Type B pancreatic cell (in vitro differentiated cells): ENCODE results near the gene BCS1L. TPM values are rescaled to one million over a fixed set of nuclear protein-coding genes. Genes with fewer than 3 reads are reported as not detected.

Experiments
- DNase-seq: peaks from one replicate; pipeline ENCODE4 v3.0.0; 2021; ENCODE audit warnings: mixed read lengths; ENCODE audit not compliant: unreplicated experiment; ENCODE audit errors: extremely low spot score
- H3K27ac Mint-ChIP-seq: 2 replicates; pipeline ENCODE4 v1.8.0; 2021; ENCODE audit warnings: mild to moderate bottlenecking, mixed read lengths
- H3K27me3 Mint-ChIP-seq: 2 replicates; pipeline ENCODE4 v1.8.0; 2021; ENCODE audit warnings: mixed read lengths
- H3K36me3 Mint-ChIP-seq: 2 replicates; pipeline ENCODE4 v1.8.0; 2021; ENCODE audit warnings: mixed read lengths
- H3K4me1 Mint-ChIP-seq: one replicate; pipeline ENCODE4 v1.8.0; 2021; ENCODE audit warnings: mixed read lengths; ENCODE audit not compliant: unreplicated experiment
- H3K4me3 Mint-ChIP-seq: 2 replicates; pipeline ENCODE4 v1.8.0; 2021; ENCODE audit warnings: mild to moderate bottlenecking, mixed read lengths
- H3K9me3 Mint-ChIP-seq: 2 replicates; pipeline ENCODE4 v1.8.0; 2021; ENCODE audit warnings: mixed read lengths
- total RNA-seq: library from RNA; stranded (reverse); gene quantifications from 2 replicates; pipeline ENCODE4 v1.2.1, GENCODE V29; 2021; ENCODE audit warnings: low replicate concordance
- TF ChIP-seq, protein P1 (sequence below): fragments of 200-600 bp; sonication (generic); conservative IDR thresholded peaks from 2 replicates; pipeline ENCODE4 v1.5.0; 2021; ENCODE audit warnings: antibody characterized with exemption, mild to moderate bottlenecking

The BCS1L gene
- total RNA-seq, 1 donor from 2014 or later, result 64.2 TPM

DNA sequence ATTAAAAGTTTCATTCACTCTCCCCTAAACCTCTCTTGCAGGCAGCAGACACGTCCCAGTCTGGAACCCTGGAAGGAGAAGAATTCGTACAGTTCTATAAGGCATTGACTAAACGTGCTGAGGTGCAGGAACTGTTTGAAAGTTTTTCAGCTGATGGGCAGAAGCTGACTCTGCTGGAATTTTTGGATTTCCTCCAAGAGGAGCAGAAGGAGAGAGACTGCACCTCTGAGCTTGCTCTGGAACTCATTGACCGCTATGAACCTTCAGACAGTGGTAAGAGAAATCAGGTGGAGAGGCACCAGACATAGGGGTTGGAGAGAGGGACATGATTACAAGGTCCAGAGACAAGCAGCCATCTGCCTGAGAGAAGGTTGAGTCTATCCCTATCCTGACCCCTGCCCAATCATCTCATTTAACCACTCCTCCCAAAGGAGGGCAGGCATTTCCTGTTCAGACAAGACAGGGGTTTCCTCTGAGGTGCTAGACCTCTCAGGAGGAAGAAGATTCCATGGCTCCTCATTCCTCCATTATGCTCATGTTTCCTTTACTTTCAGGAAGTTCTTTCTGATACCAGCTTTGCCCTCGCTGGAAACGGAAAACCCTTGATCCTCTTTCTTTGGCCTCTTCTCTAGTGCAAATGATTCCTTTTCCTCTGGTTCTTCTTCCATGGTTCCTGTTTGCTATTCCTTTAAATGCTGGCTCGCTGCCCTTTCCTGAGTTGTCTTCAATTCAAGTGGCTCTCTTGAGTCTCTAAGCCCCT is 36.7 kb upstream of the BCS1L start:
- Mint-ChIP-seq H3K9me3 (no peaks in the 10 kb centered on the region), H3K4me1 (peaks cover 4% of the 10 kb centered on the region), H3K4me3 (no peak overlapping the region), H3K27me3 (peaks cover 3% of the 10 kb centered on the region), H3K27ac (no peak overlapping the region), H3K36me3 (no peaks in the 10 kb centered on the region)
- TF ChIP-seq, protein P1, sequence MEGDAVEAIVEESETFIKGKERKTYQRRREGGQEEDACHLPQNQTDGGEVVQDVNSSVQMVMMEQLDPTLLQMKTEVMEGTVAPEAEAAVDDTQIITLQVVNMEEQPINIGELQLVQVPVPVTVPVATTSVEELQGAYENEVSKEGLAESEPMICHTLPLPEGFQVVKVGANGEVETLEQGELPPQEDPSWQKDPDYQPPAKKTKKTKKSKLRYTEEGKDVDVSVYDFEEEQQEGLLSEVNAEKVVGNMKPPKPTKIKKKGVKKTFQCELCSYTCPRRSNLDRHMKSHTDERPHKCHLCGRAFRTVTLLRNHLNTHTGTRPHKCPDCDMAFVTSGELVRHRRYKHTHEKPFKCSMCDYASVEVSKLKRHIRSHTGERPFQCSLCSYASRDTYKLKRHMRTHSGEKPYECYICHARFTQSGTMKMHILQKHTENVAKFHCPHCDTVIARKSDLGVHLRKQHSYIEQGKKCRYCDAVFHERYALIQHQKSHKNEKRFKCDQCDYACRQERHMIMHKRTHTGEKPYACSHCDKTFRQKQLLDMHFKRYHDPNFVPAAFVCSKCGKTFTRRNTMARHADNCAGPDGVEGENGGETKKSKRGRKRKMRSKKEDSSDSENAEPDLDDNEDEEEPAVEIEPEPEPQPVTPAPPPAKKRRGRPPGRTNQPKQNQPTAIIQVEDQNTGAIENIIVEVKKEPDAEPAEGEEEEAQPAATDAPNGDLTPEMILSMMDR, result no peak
- DNase-seq, result no peak

DNA sequence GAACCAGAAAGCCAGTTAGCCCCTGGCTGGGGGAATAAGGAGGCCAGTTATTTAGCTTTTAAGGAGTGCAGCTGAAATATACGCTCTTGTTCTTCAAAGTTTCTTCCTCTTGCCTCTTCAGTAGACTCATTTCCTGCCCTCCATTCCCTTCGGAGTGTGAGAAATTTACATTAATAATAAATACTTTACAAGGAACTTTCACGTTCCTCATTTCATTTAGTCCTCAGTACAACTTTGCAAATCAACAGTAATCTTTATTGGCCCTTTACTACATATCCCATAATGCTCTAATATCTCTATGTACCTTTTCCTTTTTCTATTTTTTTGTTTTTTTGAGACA is 36.1 kb upstream of the BCS1L start:
- Mint-ChIP-seq H3K27me3 (peaks cover 3% of the 10 kb centered on the region), H3K36me3 (no peaks in the 10 kb centered on the region), H3K9me3 (no peaks in the 10 kb centered on the region), H3K4me1 (peaks cover 4% of the 10 kb centered on the region), H3K27ac (no peak overlapping the region), H3K4me3 (no peak overlapping the region)
- no peak for DNase-seq
- TF ChIP-seq, protein P1, result no peak

DNA sequence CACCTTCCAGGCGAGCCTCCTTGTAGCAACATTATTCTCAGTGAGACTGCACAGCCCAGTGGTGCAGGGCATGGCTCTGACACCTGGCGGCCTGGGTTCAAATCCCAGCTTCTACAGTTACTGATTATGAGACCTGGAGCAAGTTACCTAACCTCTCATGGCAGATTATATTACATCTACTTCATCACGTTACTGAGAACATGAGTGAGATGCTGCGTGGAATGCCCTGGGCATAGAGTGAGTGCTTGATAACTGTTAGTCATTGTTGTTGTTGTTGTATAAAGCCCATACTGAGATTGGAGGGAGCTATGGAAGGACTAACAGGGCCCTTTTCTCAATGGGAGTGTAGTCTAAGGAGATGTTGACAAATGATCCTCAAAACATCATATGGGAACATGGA is 33.1 kb upstream of the BCS1L start:
- DNase-seq, result no peak
- no peak overlapping the region for H3K27ac Mint-ChIP-seq
- H3K9me3 Mint-ChIP-seq, result no peaks in the 10 kb centered on the region
- no peaks in the 10 kb centered on the region for H3K36me3 Mint-ChIP-seq
- no peak overlapping the region for H3K4me3 Mint-ChIP-seq
- peaks cover 4% of the 10 kb centered on the region for H3K4me1 Mint-ChIP-seq
- no peaks in the 10 kb centered on the region for H3K27me3 Mint-ChIP-seq
- TF ChIP-seq, protein P1, result no peak

DNA sequence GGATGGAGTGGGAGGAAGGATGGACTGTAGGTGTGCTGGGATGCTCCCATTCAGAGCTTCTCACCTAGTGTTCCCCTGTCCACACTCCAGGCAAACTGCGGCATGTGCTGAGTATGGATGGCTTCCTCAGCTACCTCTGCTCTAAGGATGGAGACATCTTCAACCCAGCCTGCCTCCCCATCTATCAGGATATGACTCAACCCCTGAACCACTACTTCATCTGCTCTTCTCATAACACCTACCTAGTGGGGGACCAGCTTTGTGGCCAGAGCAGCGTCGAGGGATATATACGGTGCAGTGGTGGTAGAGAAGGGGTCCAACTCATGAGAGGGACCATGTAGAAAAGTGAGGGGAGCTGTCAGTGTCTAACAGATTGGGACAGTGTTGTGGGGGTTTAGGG is 31.5 kb upstream of the BCS1L start:
- DNase-seq, result no peak
- Mint-ChIP-seq H3K27ac (no peak overlapping the region), H3K36me3 (no peaks in the 10 kb centered on the region), H3K4me1 (peaks cover 4% of the 10 kb centered on the region), H3K9me3 (no peaks in the 10 kb centered on the region), H3K4me3 (no peak overlapping the region), H3K27me3 (no peaks in the 10 kb centered on the region)
- TF ChIP-seq, protein P1, result no peak

DNA sequence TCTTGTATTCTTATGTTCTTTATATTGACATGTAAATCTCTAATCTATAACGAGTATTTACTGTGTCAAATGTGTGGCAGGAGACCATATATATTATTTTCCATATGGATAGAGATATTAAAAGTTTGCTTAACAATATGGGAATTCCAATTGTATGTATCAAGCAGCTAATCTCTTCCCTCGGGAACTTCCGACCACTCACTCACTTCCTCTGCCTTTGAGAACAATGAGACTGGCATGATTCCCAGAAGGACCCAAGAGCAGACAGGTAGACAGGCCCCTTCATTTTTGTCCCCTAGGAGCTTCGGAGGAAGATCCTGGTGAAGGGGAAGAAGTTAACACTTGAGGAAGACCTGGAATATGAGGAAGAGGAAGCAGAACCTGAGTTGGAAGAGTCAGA is 27.6 kb upstream of the BCS1L start:
- Mint-ChIP-seq H3K36me3 (peaks cover 8% of the 10 kb centered on the region), H3K27ac (no peak overlapping the region), H3K27me3 (no peaks in the 10 kb centered on the region), H3K9me3 (no peaks in the 10 kb centered on the region), H3K4me3 (no peak overlapping the region), H3K4me1 (no peaks in the 10 kb centered on the region)
- no peak for DNase-seq
- TF ChIP-seq, protein P1, result no peak
